Natural killer cell (primary cell): ENCODE data around the gene POLK. TPM values are rescaled to one million over a fixed set of nuclear protein-coding genes. Genes with fewer than 3 reads are reported as not detected.
A peak's percentile ranks its signal among the peaks of the same experiment; 100 is the strongest.
"Not testable (repeated sequence)": the region's sequence is repeated elsewhere in the genome, so short reads cannot be mapped to it uniquely, and the experiment has no call there.

Experiments
- ATAC-seq, 3 donors: fragments of 150-1000 bp in 2 of 3; fragments of 200-7000 bp in 1 of 3; cut with Tn5 transposase; 1 replicate in 1 of 3; 2 replicates in 2 of 3; pipeline ENCODE4 v1.10.0; 2021; ENCODE audit warnings: mild to moderate bottlenecking in 2 of 3, moderate library complexity in 2 of 3
- DNase-seq, 2 donors: peaks; one replicate each; pipeline versions ENCODE4 v3.0.0 to v3.0.0-alpha.2; 2013 to 2021; ENCODE audit warnings: mixed read lengths in 1 of 2
- H3K27ac ChIP-seq: one replicate; pipeline ENCODE4 v1.5.1; 2013; ENCODE audit warnings: mild to moderate bottlenecking, low read length
- H3K27me3 ChIP-seq: one replicate; pipeline ENCODE4 v1.6.1; 2013; ENCODE audit warnings: low read length; ENCODE audit not compliant: control insufficient read depth, insufficient read depth
- H3K36me3 ChIP-seq: one replicate; pipeline ENCODE4 v1.6.1; 2013; ENCODE audit warnings: low read length; ENCODE audit not compliant: control insufficient read depth, insufficient read depth
- H3K4me1 ChIP-seq: one replicate; pipeline ENCODE4 v1.6.1; 2013; ENCODE audit warnings: low read length; ENCODE audit not compliant: control insufficient read depth, insufficient read depth
- H3K4me3 ChIP-seq: one replicate; pipeline ENCODE4 v1.5.1; 2013; ENCODE audit warnings: low read length
- H3K9me3 ChIP-seq: one replicate; pipeline ENCODE4 v1.6.1; 2013; ENCODE audit warnings: low read length; ENCODE audit not compliant: control insufficient read depth, insufficient read depth
- H3K27ac Mint-ChIP-seq, 2 donors: one replicate each; pipeline ENCODE4 v1.8.0; 2022; ENCODE audit warnings: mild to moderate bottlenecking in 2 of 2, mixed read lengths in 2 of 2, moderate library complexity in 1 of 2
- H3K27me3 Mint-ChIP-seq, 2 donors: one replicate each; pipeline ENCODE4 v1.8.0; 2022; ENCODE audit warnings: low read depth in 2 of 2, mixed read lengths in 2 of 2
- H3K36me3 Mint-ChIP-seq: one replicate; pipeline ENCODE4 v1.8.0; 2022; ENCODE audit warnings: mixed read lengths
- H3K4me1 Mint-ChIP-seq, 2 donors: one replicate each; pipeline ENCODE4 v1.8.0; 2022; ENCODE audit warnings: mixed read lengths in 2 of 2
- H3K4me3 Mint-ChIP-seq: one replicate; pipeline ENCODE4 v1.8.0; 2022; ENCODE audit warnings: mild to moderate bottlenecking, moderate library complexity, mixed read lengths
- H3K9me3 Mint-ChIP-seq, 2 donors: one replicate each; pipeline ENCODE4 v1.8.0; 2022; ENCODE audit warnings: mixed read lengths in 2 of 2
- WGBS: methylation state at CpG from one replicate; pipeline ENCODE4 v1.1.7; 2013; ENCODE audit warnings: missing lambda C conversion rate; ENCODE audit not compliant: insufficient coverage; 5-methylcytosine and 5-hydroxymethylcytosine counted together
- intact Hi-C: fragments of 100-400 bp; cut with micrococcal nuclease; formaldehyde crosslinking; loops from one replicate; pipeline ENCODE4 v1.14.2; 2022
- total RNA-seq, 4 donors: library from RNA; stranded (reverse); fragments of 120-200 nt in 1 of 4; gene quantifications; one replicate each; pipeline versions ENCODE4 v1.2.3 to v1.2.4, GENCODE V29; 2013 to 2022
- TF ChIP-seq, protein P1 (sequence below): fragments of 200-600 bp; IDR thresholded peaks from one replicate; pipeline ENCODE4 v1.8.0; 2022; ENCODE audit warnings: antibody characterized with exemption

Gene POLK
- total RNA-seq, 3 donors from 2014 or later (not counting 1 experiment from before 2014, with no cell fraction given): 16.8 to 21.5 (median 21.4) TPM

DNA sequence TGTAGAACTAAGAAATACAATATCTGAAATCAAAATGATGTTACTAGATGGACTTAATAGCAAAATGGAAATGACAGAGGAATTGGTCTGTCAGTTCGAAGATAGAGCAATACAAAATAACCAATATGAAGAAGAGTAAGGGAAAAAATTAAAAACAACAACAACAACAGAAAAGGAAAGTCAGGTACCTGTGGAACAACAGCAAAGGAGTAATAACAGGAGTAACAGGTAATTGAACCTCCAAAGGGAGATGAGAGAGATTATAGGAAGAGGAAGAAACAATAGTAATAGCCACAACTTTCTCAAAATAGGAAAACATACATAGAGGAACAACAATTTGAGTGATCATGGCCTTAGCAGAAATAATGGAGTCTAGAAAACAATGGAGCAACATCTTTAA lies 13.7 kb downstream of the POLK start:
- WGBS: no CpG with 5 or more reads among the region's 1 CpG
- Mint-ChIP-seq H3K4me1 (peaks cover 11 to 14% of the 10 kb centered on the region in 2 donors), H3K4me3 (no peak overlapping the region), H3K27me3 (no peaks in the 10 kb centered on the region), H3K9me3 (peaks cover 0 to 6% of the 10 kb centered on the region in 2 donors), H3K36me3 (peaks cover 14% of the 10 kb centered on the region), H3K27ac (no peak overlapping the region)
- Histone ChIP-seq H3K9me3 (peaks cover 8% of the 10 kb centered on the region), H3K36me3 (no peaks in the 10 kb centered on the region), H3K4me3 (no peak overlapping the region), H3K27me3 (no peaks in the 10 kb centered on the region), H3K27ac (no peak overlapping the region), H3K4me1 (peaks cover 2% of the 10 kb centered on the region)
- no peak for ATAC-seq
- intact Hi-C loops: no loop called here
- TF ChIP-seq, protein P1, sequence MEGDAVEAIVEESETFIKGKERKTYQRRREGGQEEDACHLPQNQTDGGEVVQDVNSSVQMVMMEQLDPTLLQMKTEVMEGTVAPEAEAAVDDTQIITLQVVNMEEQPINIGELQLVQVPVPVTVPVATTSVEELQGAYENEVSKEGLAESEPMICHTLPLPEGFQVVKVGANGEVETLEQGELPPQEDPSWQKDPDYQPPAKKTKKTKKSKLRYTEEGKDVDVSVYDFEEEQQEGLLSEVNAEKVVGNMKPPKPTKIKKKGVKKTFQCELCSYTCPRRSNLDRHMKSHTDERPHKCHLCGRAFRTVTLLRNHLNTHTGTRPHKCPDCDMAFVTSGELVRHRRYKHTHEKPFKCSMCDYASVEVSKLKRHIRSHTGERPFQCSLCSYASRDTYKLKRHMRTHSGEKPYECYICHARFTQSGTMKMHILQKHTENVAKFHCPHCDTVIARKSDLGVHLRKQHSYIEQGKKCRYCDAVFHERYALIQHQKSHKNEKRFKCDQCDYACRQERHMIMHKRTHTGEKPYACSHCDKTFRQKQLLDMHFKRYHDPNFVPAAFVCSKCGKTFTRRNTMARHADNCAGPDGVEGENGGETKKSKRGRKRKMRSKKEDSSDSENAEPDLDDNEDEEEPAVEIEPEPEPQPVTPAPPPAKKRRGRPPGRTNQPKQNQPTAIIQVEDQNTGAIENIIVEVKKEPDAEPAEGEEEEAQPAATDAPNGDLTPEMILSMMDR: no peak
- DNase-seq: no peak

DNA sequence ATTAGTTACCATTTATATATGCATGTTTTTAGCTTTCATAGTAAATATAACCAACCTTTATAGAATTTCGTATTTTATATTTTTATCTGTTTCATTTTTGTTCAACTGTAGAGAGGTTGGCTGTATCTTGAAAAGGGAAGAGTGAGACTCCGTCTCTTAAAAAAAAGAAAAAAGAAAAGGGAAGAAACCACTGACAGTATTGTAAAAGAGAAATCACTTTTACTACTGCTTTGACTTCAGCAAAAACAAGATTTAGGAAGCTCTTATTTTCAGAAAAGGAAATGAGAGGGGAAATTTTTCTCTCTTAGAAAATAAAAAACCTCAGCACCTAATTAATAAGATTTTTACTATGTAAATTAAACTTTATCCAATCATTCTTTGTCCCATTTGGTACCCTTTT lies 14.4 kb downstream of the POLK start:
- no peak for ATAC-seq
- H3K4me3 ChIP-seq: no peak overlapping the region
- no peaks in the 10 kb centered on the region for H3K27me3 Mint-ChIP-seq
- H3K27ac ChIP-seq: peak overlapping the region; percentile 14
- no peaks in the 10 kb centered on the region for H3K36me3 ChIP-seq
- intact Hi-C loops: no loop called here
- DNase-seq: no peak
- WGBS: no CpG with 5 or more reads among the region's 2 CpGs
- H3K9me3 ChIP-seq: peaks cover 6% of the 10 kb centered on the region
- no peaks in the 10 kb centered on the region for H3K27me3 ChIP-seq
- H3K4me1 ChIP-seq: peaks cover 2% of the 10 kb centered on the region
- peaks cover 0 to 3% of the 10 kb centered on the region in 2 donors for H3K9me3 Mint-ChIP-seq
- H3K36me3 Mint-ChIP-seq: peaks cover 9% of the 10 kb centered on the region
- TF ChIP-seq, protein P1: no peak
- no peak overlapping the region for H3K27ac Mint-ChIP-seq
- peaks cover 11 to 14% of the 10 kb centered on the region in 2 donors for H3K4me1 Mint-ChIP-seq
- no peak overlapping the region for H3K4me3 Mint-ChIP-seq

DNA sequence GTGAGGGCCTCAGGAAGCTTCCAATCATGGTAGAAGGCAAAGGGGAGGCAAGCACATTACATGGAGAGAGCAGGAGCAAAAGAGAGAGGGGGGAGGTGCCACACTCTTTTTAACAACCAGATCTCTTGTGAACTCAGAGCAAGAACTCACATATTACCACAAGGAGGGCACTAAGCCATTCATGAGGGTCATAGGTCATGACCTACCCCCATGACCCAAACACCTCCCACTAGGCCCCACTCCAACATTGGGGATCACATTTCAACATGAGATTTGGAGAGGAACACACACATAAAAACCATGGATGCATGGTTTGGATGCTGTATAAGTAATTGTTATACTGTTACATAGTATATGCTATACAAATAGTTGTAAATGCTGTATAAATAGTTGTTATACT lies 17.5 kb downstream of the POLK start:
- Histone ChIP-seq H3K36me3 (no peaks in the 10 kb centered on the region), H3K4me1 (peaks cover 2% of the 10 kb centered on the region), H3K27me3 (no peaks in the 10 kb centered on the region), H3K27ac (no peak overlapping the region), H3K9me3 (no peaks in the 10 kb centered on the region), H3K4me3 (no peak overlapping the region)
- ATAC-seq: no peak
- Mint-ChIP-seq H3K4me1 (peaks cover 14 to 20% of the 10 kb centered on the region in 2 donors), H3K9me3 (no peaks in the 10 kb centered on the region), H3K27ac (peak overlapping the region in 1 of 2 donors; percentile 10), H3K36me3 (peaks cover 8% of the 10 kb centered on the region), H3K4me3 (no peak overlapping the region), H3K27me3 (no peaks in the 10 kb centered on the region)
- TF ChIP-seq, protein P1: no peak
- no peak for DNase-seq
- intact Hi-C loops: no loop called here

DNA sequence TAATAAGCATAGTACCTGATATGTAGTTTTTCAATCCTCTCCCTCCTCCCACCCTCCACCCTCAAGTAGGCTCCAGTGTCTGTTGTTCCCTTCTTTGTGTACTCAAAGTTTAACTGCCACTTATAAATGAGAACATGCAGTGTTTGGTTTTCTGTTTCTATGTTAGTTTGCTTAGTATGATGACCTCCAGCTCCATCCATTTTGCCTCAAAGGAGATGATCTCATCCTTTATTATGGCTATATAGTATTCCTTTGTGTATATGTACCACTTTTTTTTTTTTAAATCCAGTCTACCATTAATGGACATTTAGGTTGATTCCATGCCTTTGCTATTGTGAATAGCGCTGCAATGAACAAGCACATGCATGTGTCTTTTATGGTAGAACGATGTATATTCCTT lies 20.5 kb downstream of the POLK start:
- TF ChIP-seq, protein P1: no peak
- no peak for DNase-seq
- H3K4me3 Mint-ChIP-seq: no peak overlapping the region
- 100% methylated on average over 2 of the region's 2 CpGs for WGBS
- H3K36me3 ChIP-seq: peaks cover 2% of the 10 kb centered on the region
- ATAC-seq: no peak
- H3K27me3 Mint-ChIP-seq: no peaks in the 10 kb centered on the region
- H3K36me3 Mint-ChIP-seq: peaks cover 14% of the 10 kb centered on the region
- H3K27ac Mint-ChIP-seq: no peak overlapping the region
- H3K4me3 ChIP-seq: no peak overlapping the region
- intact Hi-C loops: no loop called here
- H3K4me1 Mint-ChIP-seq: peaks cover 14 to 29% of the 10 kb centered on the region in 2 donors
- H3K4me1 ChIP-seq: peaks cover 4% of the 10 kb centered on the region
- H3K27ac ChIP-seq: no peak overlapping the region
- no peaks in the 10 kb centered on the region for H3K9me3 ChIP-seq
- peaks cover 3 to 7% of the 10 kb centered on the region in 2 donors for H3K9me3 Mint-ChIP-seq
- H3K27me3 ChIP-seq: no peaks in the 10 kb centered on the region

DNA sequence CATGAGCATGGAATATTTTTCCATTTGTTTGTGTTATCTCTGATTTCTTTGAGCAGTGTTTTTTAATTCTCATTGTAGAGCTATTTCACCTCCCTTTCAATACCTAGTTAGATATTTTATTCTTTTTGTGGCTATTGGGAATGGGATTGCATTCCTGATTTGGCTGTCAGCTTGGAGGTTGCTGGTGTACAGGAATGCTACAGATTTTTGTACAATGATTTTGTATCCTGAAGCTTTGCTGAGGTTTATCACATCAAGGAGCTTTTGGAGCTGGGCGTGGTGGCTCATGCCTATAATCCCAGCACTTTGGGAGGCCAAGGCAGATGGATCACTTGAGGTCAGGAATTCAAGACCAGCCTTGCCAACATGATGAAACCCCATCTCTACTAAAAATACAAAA lies 22.0 kb downstream of the POLK start:
- 100% methylated on average over 1 of the region's 1 CpG for WGBS
- H3K27ac Mint-ChIP-seq, H3K27me3 ChIP-seq, H3K27ac ChIP-seq, H3K9me3 Mint-ChIP-seq, H3K4me1 ChIP-seq, H3K4me3 ChIP-seq, ATAC-seq, H3K9me3 ChIP-seq, H3K27me3 Mint-ChIP-seq, H3K36me3 ChIP-seq, DNase-seq, intact Hi-C loops: not testable (repeated sequence)
- peaks cover 14 to 29% of the 10 kb centered on the region in 2 donors for H3K4me1 Mint-ChIP-seq
- peak overlapping the region; percentile 13 for H3K4me3 Mint-ChIP-seq
- H3K36me3 Mint-ChIP-seq: peaks cover 14% of the 10 kb centered on the region
